ENCODE measurements around the gene ATP6V1G3.

- no peak for TF ChIP-seq RBM22 (IDR thresholded peaks at IDR 0.05; ENCODE audit: low read depth, low read length, poor library complexity, severe bottlenecking)
- TF ChIP-seq POLR2A (conservative IDR thresholded peaks at IDR 0.05) = no peak
- TF ChIP-seq CTCF (IDR thresholded peaks at IDR 0.05 in 2 of 3, conservative IDR thresholded peaks at IDR 0.05 in 1 of 3; ENCODE audit: insufficient read depth in 2 of 3, low read depth in 1 of 3, low read length in 3 of 3) = no peak
- TF ChIP-seq ARHGAP35 (IDR thresholded peaks at IDR 0.05; ENCODE audit: partially characterized antibody) = no peak
- TF ChIP-seq SPI1 (IDR thresholded peaks at IDR 0.05; ENCODE audit: borderline replicate concordance, low read depth, low read length) = no peak
- no peak for TF ChIP-seq SIN3B (IDR thresholded peaks at IDR 0.05; ENCODE audit: low read depth)
- TF ChIP-seq PML (IDR thresholded peaks at IDR 0.05; ENCODE audit: low read length) = no peak
- TF ChIP-seq SIN3A (IDR thresholded peaks at IDR 0.05; ENCODE audit: borderline replicate concordance in 2 of 2, control insufficient read depth in 1 of 2, low read depth in 2 of 2, low read length in 2 of 2) = no peak
Observed at GRCh38 chr1:198544265-198544664, 3.8 kb upstream of the ATP6V1G3 start.

Measured in K562 (cell line).